HG02870 (cell line): ENCODE results near the gene POLR3C.
A peak's percentile ranks its signal among the peaks of the same experiment; 100 is the strongest.
"Not testable (repeated sequence)": the region's sequence is repeated elsewhere in the genome, so short reads cannot be mapped to it uniquely, and the experiment has no call there.

Source experiments
- ATAC-seq: cut with Tn5 transposase; IDR thresholded peaks from one replicate; pipeline ENCODE4 v1.9.1; 2021; ENCODE audit warnings: mild to moderate bottlenecking, moderate library complexity; ENCODE audit not compliant: unreplicated experiment

POLR3C gene

GRCh38 chr1:145823565-145824498 is at the start of gene POLR3C, which contains the start of gene RNF115:
TSS of gene POLR3C (plus strand) at chr1:145824200. CDS start at chr1:145825777, 1,577 bp downstream.
TSS of gene RNF115 (minus strand) at chr1:145824095. CDS start at chr1:145823873, 222 bp downstream.
- peak; percentile 85 for ATAC-seq

DNA sequence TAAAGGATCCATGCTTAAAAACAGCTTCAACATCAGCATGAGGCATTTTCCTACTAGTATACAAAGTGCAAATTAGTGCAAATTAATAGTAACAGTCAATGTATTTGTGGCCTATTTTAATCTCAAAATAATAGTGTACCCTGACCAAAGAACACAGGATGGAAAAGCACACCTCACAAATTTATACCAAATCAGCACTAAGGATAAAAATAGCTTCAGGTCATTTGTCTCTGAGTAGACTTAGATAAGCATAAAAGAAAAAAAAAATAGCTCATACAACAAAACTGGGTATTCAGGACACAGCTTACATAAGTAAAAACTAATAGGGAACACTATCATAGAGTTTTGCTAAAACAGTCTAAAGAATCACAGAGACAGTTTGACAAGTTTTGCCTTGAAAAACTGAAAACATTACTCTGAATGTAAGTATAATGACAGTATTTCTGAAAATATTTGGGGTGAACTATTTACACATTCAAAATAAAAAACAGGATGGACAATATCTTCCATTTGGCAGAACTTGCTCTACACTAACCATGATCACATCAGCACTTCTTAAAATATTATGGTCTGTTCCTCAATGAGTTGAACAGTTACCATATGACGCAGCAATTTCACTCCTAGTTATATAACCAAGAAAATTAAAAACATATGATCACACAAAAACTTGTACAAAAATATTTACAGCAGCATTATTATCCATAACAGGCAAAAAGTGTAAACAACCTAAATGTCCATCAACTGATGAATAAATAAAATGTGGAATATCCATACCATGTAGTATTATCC is 46.4 kb upstream of the POLR3C start:
- ATAC-seq: no peak

GRCh38 chr1:145778146-145778540 is 45.9 kb upstream of the POLR3C start:
- ATAC-seq: no peak

DNA sequence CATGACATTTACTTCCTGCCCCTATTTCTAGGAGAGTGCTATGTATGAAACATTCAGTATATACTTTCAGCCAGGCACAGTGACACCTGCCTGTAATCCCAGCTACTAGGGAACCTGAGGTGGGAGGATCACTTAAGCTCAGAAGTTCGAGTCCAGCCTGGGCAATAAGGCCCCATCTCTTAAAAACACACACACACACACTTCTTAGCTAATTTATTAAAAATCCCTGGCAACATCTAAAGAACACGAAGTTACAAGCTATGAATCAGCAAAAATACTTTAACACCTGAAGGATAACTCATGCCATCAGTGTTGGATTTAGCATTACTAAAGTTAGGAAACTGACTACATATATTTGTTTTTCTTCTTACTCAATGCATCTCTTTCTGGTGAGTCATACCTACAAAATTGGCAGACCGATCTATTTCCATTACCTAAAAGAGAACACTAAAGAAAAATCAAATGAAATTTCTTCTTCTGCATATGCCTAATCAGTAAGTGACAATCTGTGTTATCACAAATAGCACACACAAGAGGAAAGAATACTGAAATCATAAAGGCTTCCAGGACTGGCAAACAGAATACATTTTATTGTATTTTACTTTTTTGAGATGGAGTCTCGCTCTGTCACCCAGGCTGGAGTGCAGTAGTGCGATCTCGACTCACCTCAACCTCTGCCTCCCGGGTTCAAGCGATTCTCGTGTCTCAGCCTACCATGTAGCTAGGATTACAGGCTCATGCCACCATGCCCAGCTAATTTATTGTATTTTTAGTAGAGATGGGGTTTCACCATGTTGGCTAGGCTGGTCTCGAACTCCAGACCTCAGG is 41.5 kb upstream of the POLR3C start:
- no peak for ATAC-seq

- no peak for ATAC-seq
These were observed 39.6 kb upstream of the POLR3C start for GRCh38 chr1:145784409-145784808.

DNA sequence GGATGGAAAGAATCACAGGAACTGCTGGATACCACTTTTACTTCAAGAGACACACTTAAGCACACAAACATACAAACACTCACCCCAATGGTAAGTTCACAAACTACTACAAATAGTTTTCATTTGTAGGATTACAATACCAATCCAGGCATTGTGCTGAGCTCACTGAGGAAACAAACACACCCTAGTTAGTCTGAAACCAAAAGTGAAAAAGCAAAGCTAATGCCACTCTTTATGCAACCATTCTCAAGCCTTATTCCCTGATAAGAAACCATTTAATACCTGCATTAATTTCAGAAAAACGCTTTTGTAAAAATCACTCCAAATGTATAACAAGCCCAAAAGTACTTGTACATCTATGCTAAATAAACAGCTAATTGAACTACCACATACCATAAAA is 38.5 kb upstream of the POLR3C start:
- ATAC-seq: no peak

DNA sequence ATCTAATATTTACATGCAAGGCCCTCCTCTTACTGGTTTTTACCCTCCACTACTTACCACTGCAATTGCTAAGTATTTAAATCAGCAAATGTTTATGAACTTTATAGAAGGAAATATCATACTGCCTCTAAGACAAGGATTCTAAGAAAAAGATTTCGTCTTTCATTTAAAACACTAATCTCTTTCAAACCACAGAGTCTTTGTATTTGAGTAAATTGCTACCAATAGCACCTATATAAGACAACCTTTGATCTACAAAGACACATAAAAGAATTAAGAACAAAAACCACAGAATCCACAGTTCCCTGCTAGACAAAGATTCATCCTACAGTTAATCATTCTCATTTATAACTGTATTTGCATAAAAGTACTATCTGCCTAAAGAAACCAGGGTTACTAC is 37.7 kb upstream of the POLR3C start:
- ATAC-seq: no peak

- no peak for ATAC-seq
These were observed 35.4 kb upstream of the POLR3C start for GRCh38 chr1:145788580-145788979.

DNA sequence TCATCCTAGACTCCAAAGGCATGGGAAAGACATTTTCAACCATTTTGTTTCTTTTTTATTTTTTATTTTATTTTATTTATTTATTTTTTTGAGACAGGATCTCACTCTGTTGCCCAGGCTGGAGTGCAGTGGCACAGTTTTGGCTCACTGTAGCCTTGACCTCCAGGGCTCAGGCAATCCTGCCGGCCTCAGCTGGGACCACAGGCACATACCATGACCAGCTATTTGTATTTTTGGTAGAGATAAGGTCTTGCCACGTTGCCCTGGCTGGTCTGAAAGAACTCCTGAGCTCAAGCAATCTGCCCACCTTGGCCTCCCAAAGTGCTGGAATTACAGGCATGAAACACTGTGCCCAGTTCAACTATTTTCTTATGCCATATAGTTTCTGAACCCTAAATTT is 32.1 kb upstream of the POLR3C start:
- not testable (repeated sequence) for ATAC-seq

DNA sequence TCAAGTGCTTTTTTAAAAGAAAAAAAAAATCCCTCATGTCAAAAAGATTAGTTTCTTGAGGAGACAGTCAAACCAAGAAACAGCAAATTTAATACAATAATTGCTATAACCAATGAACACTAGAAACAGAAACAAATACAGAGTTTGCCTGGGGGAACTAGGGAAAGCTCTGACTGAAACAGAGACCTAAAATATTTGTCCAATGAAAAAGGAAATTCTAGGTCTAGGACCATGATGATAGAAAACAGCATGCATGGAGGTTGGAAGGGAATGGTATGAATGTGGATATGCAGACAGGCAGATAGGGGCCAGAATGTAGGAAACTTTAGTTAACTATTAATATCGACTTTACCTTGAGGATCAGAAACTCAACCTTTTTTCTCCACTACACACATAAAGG is 31.5 kb upstream of the POLR3C start:
- no peak for ATAC-seq

DNA sequence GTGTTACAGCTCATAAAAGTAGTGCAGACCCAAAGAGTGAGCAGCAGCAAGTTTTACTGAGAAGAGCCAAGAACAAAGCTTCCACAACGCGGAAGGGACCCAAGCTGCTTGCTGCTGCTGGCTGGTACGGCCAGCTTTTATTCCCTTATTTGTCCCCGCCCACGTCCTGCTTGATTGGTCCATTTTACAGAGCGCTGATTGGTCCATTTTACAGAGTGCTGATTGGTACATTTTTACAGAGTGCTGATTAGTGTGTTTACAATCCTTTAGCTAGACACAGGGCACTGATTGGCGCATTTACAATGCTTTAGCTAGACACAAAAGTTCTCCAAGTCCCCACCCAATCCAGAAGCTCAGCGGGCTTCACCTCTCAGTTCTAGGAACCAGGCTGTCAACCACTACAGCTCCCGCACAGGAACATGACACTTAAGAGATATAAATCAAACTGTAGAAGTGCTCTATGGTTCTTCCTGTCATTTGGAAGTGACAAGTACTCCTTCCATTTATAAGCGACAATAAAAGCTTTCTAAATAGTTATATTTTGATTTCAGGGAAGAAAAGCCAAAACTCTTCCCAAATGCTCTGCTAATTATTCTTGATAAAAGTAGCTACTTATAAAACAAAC is 28.6 kb upstream of the POLR3C start:
- no peak for ATAC-seq

DNA sequence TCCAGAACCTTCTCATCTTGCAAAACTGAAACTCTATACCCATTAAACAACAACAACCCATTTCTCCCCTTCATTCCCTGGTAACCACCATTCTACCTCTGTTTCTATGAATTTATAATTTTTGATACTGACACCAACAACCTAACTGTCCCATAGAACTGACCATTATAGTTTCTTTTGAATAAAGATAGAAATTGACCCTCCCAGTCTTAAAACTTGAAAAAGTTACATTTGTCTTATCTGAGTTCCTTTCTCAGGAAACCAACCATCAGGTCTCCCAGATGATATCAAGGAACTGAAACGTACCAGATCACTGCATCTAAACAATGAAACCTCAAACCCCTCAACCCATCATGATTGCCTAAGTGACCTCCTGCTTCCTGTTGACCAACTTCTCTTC is 27.2 kb upstream of the POLR3C start:
- ATAC-seq: no peak

DNA sequence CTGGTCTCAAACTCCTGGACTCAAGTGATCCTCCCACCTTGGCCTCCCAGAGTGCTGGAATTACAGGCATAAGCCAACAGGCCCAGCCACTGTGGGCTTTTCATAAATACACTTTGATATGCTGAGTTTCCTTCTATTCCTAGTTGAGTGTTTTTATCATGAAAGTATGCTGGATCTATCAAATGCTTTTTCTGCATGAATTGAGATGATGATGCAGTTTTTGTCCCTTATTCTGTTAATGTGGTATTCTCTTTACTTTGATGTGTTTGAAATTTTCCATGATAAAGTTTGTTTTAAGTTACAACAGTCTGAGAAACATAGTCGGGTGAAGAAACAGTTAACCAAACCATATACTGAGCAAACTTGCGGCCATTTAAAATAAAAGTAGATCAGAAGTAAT is 24.2 kb upstream of the POLR3C start:
- no peak for ATAC-seq

DNA sequence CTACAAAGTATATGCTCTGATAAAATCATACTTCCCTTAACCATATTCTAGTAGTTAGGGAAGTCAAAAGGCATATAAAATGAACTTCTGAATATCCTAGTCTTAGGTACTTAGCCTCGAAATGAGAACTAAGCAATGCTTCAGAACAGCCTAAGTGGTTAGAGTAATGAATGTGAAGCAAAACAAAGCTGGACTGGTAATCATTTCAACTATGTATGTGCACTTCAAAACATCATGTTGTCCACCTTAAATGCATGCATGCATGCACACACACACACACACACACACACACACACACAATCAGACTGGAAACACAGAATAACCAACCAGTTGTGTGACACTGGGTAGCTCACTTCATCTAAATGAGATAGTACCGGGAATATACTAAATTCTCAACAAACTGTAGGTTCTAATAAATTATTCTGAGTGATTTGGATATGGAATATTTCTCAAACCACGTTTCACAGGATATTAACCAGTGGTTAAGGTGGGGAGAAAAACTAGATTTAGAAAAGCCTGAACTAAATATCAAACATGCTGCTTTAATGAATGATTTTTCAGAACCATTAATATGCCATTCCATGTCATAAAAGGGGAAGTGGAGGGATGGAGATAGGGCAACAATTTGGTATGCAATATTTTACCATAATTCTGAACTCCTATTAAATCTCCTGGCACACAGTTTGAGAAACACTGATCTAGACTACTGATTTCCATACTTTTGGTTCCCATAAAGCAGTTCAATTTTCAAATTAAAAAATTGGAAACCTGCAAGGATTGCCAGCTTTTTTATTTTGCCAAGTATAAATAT is 19.6 kb upstream of the POLR3C start:
- no peak for ATAC-seq

DNA sequence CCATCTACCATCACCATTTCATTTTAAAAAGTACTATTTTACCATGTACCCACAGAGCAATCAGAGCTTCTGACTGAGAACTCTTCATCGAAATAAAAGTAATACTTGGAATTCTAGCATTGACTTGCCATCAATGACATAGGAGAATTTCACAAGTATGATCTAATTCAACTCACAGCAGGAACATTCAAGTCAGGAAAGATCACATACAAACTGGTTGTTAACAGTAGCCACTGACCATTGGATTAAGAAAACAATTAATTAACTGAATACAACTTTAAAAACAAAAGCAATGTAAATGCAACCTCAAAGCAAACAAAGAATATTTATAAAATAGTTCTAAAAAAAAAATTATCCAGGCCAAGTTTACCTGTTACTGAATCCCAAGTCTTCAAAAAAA is 18.9 kb upstream of the POLR3C start:
- no peak for ATAC-seq

GRCh38 chr1:145806408-145806807 is 17.6 kb upstream of the POLR3C start:
- no peak for ATAC-seq

GRCh38 chr1:145806844-145807243 is 17.2 kb upstream of the POLR3C start:
- ATAC-seq: no peak

DNA sequence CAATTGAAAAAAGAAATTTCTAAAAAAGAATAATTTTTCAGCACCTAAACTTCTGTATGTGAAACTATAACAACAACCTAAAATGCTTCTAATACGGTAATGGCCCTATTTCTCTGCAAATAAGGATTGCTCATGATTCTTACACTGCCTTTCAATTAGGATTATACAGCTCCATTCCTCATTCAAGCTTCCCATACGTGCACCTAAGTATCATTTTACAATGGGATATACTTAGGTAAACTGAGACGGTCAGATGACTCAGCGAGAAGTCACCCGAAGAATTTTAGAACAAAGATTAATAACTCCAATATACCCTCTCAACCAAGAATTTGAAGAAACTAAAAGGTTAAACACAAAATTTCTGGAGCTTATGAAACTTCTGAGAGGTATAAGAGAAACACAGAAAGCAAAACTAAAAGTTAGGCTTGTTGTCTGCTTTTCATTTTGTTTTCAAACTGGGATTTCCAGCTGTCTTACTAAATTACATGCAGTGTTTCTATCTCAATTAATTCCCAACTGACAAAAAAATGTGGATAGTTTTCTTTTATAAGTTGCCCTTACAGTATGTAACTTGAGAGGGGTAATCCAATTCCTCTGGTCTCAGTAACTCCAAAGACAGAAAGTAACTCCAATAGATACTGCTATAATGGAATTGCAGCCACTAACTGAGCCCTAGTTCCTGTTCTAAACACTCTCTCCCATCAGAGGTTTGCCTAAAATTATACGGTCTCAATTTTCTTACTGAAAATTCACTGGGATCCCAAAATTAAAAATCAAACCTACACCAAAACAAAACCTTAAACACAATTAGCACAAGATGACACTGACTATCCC is 10.8 kb upstream of the POLR3C start:
- ATAC-seq: not testable (repeated sequence)

DNA sequence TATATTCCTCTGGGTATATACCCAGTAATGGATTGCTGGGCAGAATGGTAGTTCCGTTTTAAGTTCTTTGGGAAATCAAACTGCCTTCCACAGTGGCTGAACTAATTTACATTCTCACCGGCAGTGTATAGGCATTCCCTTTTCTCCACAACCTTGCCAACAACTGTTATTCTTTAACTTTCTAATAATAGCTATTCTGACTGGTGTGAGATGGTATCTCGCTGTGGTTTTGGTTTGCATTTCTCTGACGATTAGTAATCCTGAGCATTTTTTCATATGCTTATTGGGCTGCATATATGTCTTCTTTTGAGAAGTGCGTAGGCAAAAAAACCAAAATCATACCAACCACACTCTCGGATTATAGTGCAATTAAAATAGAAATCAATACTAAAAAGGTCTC is 5.9 kb upstream of the POLR3C start:
- ATAC-seq: not testable (repeated sequence)
